A549 (cell line): ENCODE results near the gene FFAR1. TPM values are rescaled to one million over a fixed set of nuclear protein-coding genes. Genes with fewer than 3 reads are reported as not detected.

Source experiments
- ATAC-seq, 2 experiments: fragments of 200-7000 bp in 1 of 2; fragments of >200 bp in 1 of 2; cut with Nextera tagmentation in 1 of 2; cut with Tn5 transposase in 1 of 2; 3 replicates each; pipeline versions ENCODE4 v1.8.0 to v1.9.1; 2018 to 2020; ENCODE audit warnings: mild to moderate bottlenecking in 1 of 2, moderate library complexity in 1 of 2
- CTCF ChIA-PET: fragments of 300-600 bp; sonication (Branson Sonifier 250); formaldehyde crosslinking; extraction: SDS; loops from one replicate; lab custom pipeline; 2021; ENCODE audit warnings: antibody characterized with exemption, inconsistent platforms; lab: Yijun Ruan, JAX
- POLR2A ChIA-PET: fragments of 350-600 bp; formaldehyde crosslinking; extraction: SDS; loops from one replicate; lab custom pipeline; 2021; ENCODE audit warnings: antibody characterized with exemption, inconsistent platforms; lab: Yijun Ruan, JAX
- DNase-seq, 2 experiments: peaks; one replicate each; pipeline versions ENCODE4 v3.0.0 to v3.0.0-alpha.2; 2011 to 2016; ENCODE audit warnings: low read depth in 1 of 2, low spot score in 1 of 2
- FAIRE-seq: peaks from 2 replicates; lab custom pipeline; 2011; peaks lifted over from hg19 to GRCh38; lab: Jason Lieb, UNC
- H3K27ac ChIP-seq, 2 experiments: fragments of >200 bp; sonication (Bioruptor Twin); formaldehyde crosslinking; 3 replicates each; pipeline ENCODE4 v1.5.1; 2016 to 2017
- H3K4me1 ChIP-seq: fragments of >200 bp; sonication (Bioruptor Twin); formaldehyde crosslinking; 3 replicates; pipeline ENCODE4 v1.6.1; 2016
- H3K4me2 ChIP-seq: fragments of >200 bp; sonication (Bioruptor Twin); formaldehyde crosslinking; 3 replicates; pipeline ENCODE4 v1.6.1; 2016
- H3K4me3 ChIP-seq: fragments of >200 bp; sonication (Bioruptor Twin); formaldehyde crosslinking; 3 replicates; pipeline ENCODE4 v1.5.1; 2016
- H3K9me3 ChIP-seq: fragments of >200 bp; sonication (Bioruptor Twin); formaldehyde crosslinking; 3 replicates; pipeline ENCODE4 v1.6.1; 2016
- ATOH8 ChIP-seq: fragments of 250-450 bp; sonication (Bioruptor Pico); IDR thresholded peaks from 2 replicates; pipeline ENCODE4 v1.5.0; 2020; ENCODE audit warnings: low read depth, mild to moderate bottlenecking, moderate library complexity
- CBX2 ChIP-seq: fragments of 200-600 bp; sonication (generic); IDR thresholded peaks from 2 replicates; pipeline ENCODE4 v1.6.1; 2016; ENCODE audit warnings: low read depth, mild to moderate bottlenecking, borderline replicate concordance
- CBX8 ChIP-seq: fragments of 200-600 bp; sonication (generic); IDR thresholded peaks from 2 replicates; pipeline ENCODE4 v1.6.1; 2016
- CHD4 ChIP-seq: fragments of 200-600 bp; sonication (generic); IDR thresholded peaks from 2 replicates; pipeline ENCODE4 v1.6.1; 2016; ENCODE audit warnings: antibody characterized with exemption, mild to moderate bottlenecking, borderline replicate concordance
- CTCF ChIP-seq: fragments of >200 bp; sonication (Bioruptor Twin); formaldehyde crosslinking; IDR thresholded peaks from 3 replicates; pipeline ENCODE4 v1.5.1; 2016
- EHF ChIP-seq: fragments of 250-450 bp; sonication (Bioruptor Pico); IDR thresholded peaks from 2 replicates; pipeline ENCODE4 v1.5.0; 2020; ENCODE audit warnings: mild to moderate bottlenecking
- FOXS1 ChIP-seq: fragments of 250-450 bp; sonication (Bioruptor Pico); IDR thresholded peaks from 2 replicates; pipeline ENCODE4 v1.5.0; 2020; ENCODE audit warnings: mild to moderate bottlenecking, moderate library complexity
- HDAC2 ChIP-seq: fragments of 200-600 bp; sonication (generic); IDR thresholded peaks from 2 replicates; pipeline ENCODE4 v1.6.1; 2016
- HOXA7 ChIP-seq: fragments of 250-450 bp; sonication (Bioruptor Pico); IDR thresholded peaks from 2 replicates; pipeline ENCODE4 v1.5.0; 2020; ENCODE audit warnings: mild to moderate bottlenecking, moderate library complexity
- MYC ChIP-seq: IDR thresholded peaks from 2 replicates; pipeline ENCODE4 v1.6.1; 2012; ENCODE audit warnings: mild to moderate bottlenecking, inconsistent platforms, low read length, improper control_type of control experiment, borderline replicate concordance
- NFE2L2 ChIP-seq: fragments of 150-350 bp; conservative IDR thresholded peaks from 2 replicates; pipeline ENCODE4 v1.6.1; 2014; ENCODE audit warnings: low read length
- NPAS2 ChIP-seq: fragments of 250-450 bp; sonication (Bioruptor Pico); IDR thresholded peaks from 2 replicates; pipeline ENCODE4 v1.8.0; 2022; ENCODE audit warnings: mild to moderate bottlenecking, moderate library complexity, borderline replicate concordance
- PBX3 ChIP-seq: IDR thresholded peaks from 2 replicates; pipeline ENCODE4 v1.6.1; 2012
- PHF8 ChIP-seq: fragments of 200-600 bp; sonication (generic); IDR thresholded peaks from 2 replicates; pipeline ENCODE4 v1.6.1; 2016; ENCODE audit warnings: low read depth, mild to moderate bottlenecking, antibody characterized with exemption, moderate library complexity, borderline replicate concordance
- RAD21 ChIP-seq, 2 experiments: fragments of >200 bp in 1 of 2; sonication (Bioruptor Twin) in 1 of 2; formaldehyde crosslinking in 1 of 2; IDR thresholded peaks in 1 of 2; conservative IDR thresholded peaks in 1 of 2; 2 replicates in 1 of 2; 3 replicates in 1 of 2; pipeline ENCODE4 v1.6.1; 2012 to 2018; ENCODE audit warnings: inconsistent platforms in 1 of 2
- RCOR1 ChIP-seq: fragments of 150-350 bp; IDR thresholded peaks from 2 replicates; pipeline ENCODE4 v1.6.1; 2014; ENCODE audit warnings: antibody characterized with exemption, low read length, low read depth
- RNF2 ChIP-seq: fragments of 200-600 bp; sonication (generic); IDR thresholded peaks from 2 replicates; pipeline ENCODE4 v1.6.1; 2016; ENCODE audit warnings: low read depth, mild to moderate bottlenecking, antibody characterized with exemption, moderate library complexity, borderline replicate concordance
- TFCP2L1 ChIP-seq: fragments of 250-450 bp; sonication (Bioruptor Pico); IDR thresholded peaks from 2 replicates; pipeline ENCODE4 v1.5.0; 2021; ENCODE audit warnings: mild to moderate bottlenecking
- ZC3H11A ChIP-seq: fragments of 450-650 bp; IDR thresholded peaks from 2 replicates; pipeline ENCODE4 v1.6.1; 2014; ENCODE audit warnings: antibody characterized with exemption, mild to moderate bottlenecking
- ZSCAN20 ChIP-seq: fragments of 250-450 bp; sonication (Bioruptor Pico); IDR thresholded peaks from 2 replicates; pipeline ENCODE4 v1.8.0; 2022; ENCODE audit warnings: mild to moderate bottlenecking, moderate library complexity
- WGBS: methylation state at CpG from one replicate; pipeline ENCODE4 v1.1.6; 2017; ENCODE audit errors: missing lambda C conversion rate; 5-methylcytosine and 5-hydroxymethylcytosine counted together
- polyA plus RNA-seq, 4 experiments: library from polyadenylated mRNA; depleted of rRNA in 3 of 4; stranded (reverse); fragments of >200 nt; fragmentation: RNase III in 1 of 4; extraction: RNeasy Plus Mini Kit Qiagen cat#74134 plus additional on column Dnase treatment in 1 of 4; gene quantifications; 2 replicates in 3 of 4; 3 replicates in 1 of 4; pipeline ENCODE4 v1.2.3, GENCODE V29; 2011 to 2017
- TF ChIP-seq, protein P1 (sequence below): IDR thresholded peaks from 2 replicates; pipeline ENCODE4 v1.6.1; 2012
- TF ChIP-seq, protein P2 (sequence below): fragments of 150-350 bp; IDR thresholded peaks from 2 replicates; pipeline ENCODE4 v1.6.1; 2014; ENCODE audit warnings: low read depth, mild to moderate bottlenecking, low read length
- TF ChIP-seq, protein P3 (sequence below): fragments of 200-600 bp; sonication (generic); IDR thresholded peaks from 2 replicates; pipeline ENCODE4 v1.6.1; 2016; ENCODE audit warnings: antibody characterized with exemption, mild to moderate bottlenecking, moderate library complexity

The FFAR1 gene
- polyA plus RNA-seq, 2 of the 4 experiments (the other 2 are of a cell fraction), result not detected

- peak; percentile 55 to 56 for DNase-seq
- peak; percentile 77 for FAIRE-seq
- H3K9me3 ChIP-seq, result no peaks in the 10 kb centered on the region
- peak; percentile 80 to 92 for ATAC-seq
- 38% methylated on average over 4 of the region's 4 CpGs for WGBS
- no peaks in the 10 kb centered on the region for H3K4me1 ChIP-seq
- TF ChIP-seq ATOH8 (CRISPR knock-in tag) (no peak), CBX2 (no peak), PBX3 (no peak), EHF (CRISPR knock-in tag) (no peak), HDAC2 (no peak), PHF8 (no peak), RAD21 (conservative IDR thresholded peaks at IDR 0.05 in 1 of 2, IDR thresholded peaks at IDR 0.05 in 1 of 2) (peak in 1 of 2 experiments; percentile 36; a peak in 2 of 5 replicates), CTCF (peak; percentile 30; the same call in 2 of the 3 replicates), FOXS1 (CRISPR knock-in tag) (no peak)
- POLR2A ChIA-PET, result no interaction called here
- no peak overlapping the region for H3K4me2 ChIP-seq
- no peak overlapping the region for H3K27ac ChIP-seq
- CTCF ChIA-PET, result interaction anchor here (0.7 to 1.3 kb wide), 2 partner anchors 26 to 117 kb away, joined by 4 to 5 read pairs; no protein-coding TSS in a partner anchor
- no peak overlapping the region for H3K4me3 ChIP-seq
Measured at GRCh38 chr19:35327642-35328041, 20.1 kb upstream of the FFAR1 start.

GRCh38 chr19:35328851-35329285 is 18.8 kb upstream of the FFAR1 start, which contains the start of gene CD22:
TSS of gene CD22 (plus strand) at chr19:35329187. CDS start at chr19:35332041, 2,854 bp downstream.
- DNase-seq (no peak), ATAC-seq (no peak), FAIRE-seq (no peak)
- H3K27ac ChIP-seq, result no peak within 1 kb of the TSS
- CTCF ChIA-PET, result interaction anchor here (1.0 to 1.3 kb wide), 2 partner anchors 24 to 140 kb away, joined by 3 to 5 read pairs; no protein-coding TSS in a partner anchor
- TF ChIP-seq CBX8, result no peak
- TF ChIP-seq, protein P1, sequence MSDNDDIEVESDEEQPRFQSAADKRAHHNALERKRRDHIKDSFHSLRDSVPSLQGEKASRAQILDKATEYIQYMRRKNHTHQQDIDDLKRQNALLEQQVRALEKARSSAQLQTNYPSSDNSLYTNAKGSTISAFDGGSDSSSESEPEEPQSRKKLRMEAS, result no peak
- no peak for TF ChIP-seq TFCP2L1 (CRISPR knock-in tag)
- no peak for TF ChIP-seq MYC
- no peak for TF ChIP-seq ZC3H11A
- TF ChIP-seq RNF2, result no peak
- TF ChIP-seq RCOR1, result no peak
- TF ChIP-seq, protein P2, sequence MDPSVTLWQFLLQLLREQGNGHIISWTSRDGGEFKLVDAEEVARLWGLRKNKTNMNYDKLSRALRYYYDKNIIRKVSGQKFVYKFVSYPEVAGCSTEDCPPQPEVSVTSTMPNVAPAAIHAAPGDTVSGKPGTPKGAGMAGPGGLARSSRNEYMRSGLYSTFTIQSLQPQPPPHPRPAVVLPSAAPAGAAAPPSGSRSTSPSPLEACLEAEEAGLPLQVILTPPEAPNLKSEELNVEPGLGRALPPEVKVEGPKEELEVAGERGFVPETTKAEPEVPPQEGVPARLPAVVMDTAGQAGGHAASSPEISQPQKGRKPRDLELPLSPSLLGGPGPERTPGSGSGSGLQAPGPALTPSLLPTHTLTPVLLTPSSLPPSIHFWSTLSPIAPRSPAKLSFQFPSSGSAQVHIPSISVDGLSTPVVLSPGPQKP, result no peak
- no peak for TF ChIP-seq CHD4
- no peak for TF ChIP-seq NPAS2 (CRISPR knock-in tag)
- TF ChIP-seq ZSCAN20 (CRISPR knock-in tag), result no peak
- TF ChIP-seq HOXA7 (CRISPR knock-in tag), result no peak
- TF ChIP-seq, protein P3, sequence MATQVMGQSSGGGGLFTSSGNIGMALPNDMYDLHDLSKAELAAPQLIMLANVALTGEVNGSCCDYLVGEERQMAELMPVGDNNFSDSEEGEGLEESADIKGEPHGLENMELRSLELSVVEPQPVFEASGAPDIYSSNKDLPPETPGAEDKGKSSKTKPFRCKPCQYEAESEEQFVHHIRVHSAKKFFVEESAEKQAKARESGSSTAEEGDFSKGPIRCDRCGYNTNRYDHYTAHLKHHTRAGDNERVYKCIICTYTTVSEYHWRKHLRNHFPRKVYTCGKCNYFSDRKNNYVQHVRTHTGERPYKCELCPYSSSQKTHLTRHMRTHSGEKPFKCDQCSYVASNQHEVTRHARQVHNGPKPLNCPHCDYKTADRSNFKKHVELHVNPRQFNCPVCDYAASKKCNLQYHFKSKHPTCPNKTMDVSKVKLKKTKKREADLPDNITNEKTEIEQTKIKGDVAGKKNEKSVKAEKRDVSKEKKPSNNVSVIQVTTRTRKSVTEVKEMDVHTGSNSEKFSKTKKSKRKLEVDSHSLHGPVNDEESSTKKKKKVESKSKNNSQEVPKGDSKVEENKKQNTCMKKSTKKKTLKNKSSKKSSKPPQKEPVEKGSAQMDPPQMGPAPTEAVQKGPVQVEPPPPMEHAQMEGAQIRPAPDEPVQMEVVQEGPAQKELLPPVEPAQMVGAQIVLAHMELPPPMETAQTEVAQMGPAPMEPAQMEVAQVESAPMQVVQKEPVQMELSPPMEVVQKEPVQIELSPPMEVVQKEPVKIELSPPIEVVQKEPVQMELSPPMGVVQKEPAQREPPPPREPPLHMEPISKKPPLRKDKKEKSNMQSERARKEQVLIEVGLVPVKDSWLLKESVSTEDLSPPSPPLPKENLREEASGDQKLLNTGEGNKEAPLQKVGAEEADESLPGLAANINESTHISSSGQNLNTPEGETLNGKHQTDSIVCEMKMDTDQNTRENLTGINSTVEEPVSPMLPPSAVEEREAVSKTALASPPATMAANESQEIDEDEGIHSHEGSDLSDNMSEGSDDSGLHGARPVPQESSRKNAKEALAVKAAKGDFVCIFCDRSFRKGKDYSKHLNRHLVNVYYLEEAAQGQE, result no peak
- no peak for TF ChIP-seq NFE2L2
- H3K9me3 ChIP-seq, result no peaks in the 10 kb centered on the region
- POLR2A ChIA-PET, result no interaction called here
- H3K4me3 ChIP-seq, result no peak within 1 kb of the TSS
- no peaks in the 10 kb centered on the region for H3K4me1 ChIP-seq
- no peak within 1 kb of the TSS for H3K4me2 ChIP-seq
- 69% methylated on average over 12 of the region's 12 CpGs for WGBS
